BJ (cell line): Measurements from ENCODE around the gene SLC23A3. TPM values are rescaled to one million over a fixed set of nuclear protein-coding genes. Genes with fewer than 3 reads are reported as not detected.

Source experiments
- CTCF ChIA-PET: fragments of 350-600 bp; formaldehyde crosslinking; extraction: SDS; loops from one replicate; lab custom pipeline; 2021; ENCODE audit warnings: antibody characterized with exemption, inconsistent platforms; lab: Yijun Ruan, JAX
- POLR2A ChIA-PET: fragments of 300-600 bp; sonication (Branson Sonifier 250); formaldehyde crosslinking; extraction: SDS; loops from one replicate; lab custom pipeline; 2021; ENCODE audit warnings: antibody characterized with exemption; lab: Charles Lee
- DNase-seq: peaks from one replicate; pipeline ENCODE4 v3.0.0-alpha.2; 2011; ENCODE audit warnings: low read depth
- H3K27me3 ChIP-seq: 2 replicates; pipeline ENCODE4 v1.6.0; 2011; ENCODE audit warnings: low read length; ENCODE audit not compliant: control insufficient read depth, insufficient read depth
- H3K36me3 ChIP-seq: 2 replicates; pipeline ENCODE4 v1.5.1; 2011; ENCODE audit warnings: low read length; ENCODE audit not compliant: control insufficient read depth, insufficient read depth
- H3K4me3 ChIP-seq: 2 replicates; pipeline ENCODE4 v1.5.1; 2011; ENCODE audit warnings: low read depth, mild to moderate bottlenecking, control low read depth, low read length
- CTCF ChIP-seq: IDR thresholded peaks from 2 replicates; pipeline ENCODE4 v1.5.1; 2011; ENCODE audit warnings: low read depth, mild to moderate bottlenecking, control low read depth, inconsistent platforms, low read length, moderate library complexity; ENCODE audit not compliant: insufficient read depth
- polyA plus RNA-seq: library from polyadenylated mRNA; depleted of rRNA; stranded (reverse); fragments of >200 nt; gene quantifications from 2 replicates; pipeline ENCODE4 v1.2.3, GENCODE V29; 2011

The SLC23A3 gene
- polyA plus RNA-seq, 1 experiment = 1.3 TPM

DNA sequence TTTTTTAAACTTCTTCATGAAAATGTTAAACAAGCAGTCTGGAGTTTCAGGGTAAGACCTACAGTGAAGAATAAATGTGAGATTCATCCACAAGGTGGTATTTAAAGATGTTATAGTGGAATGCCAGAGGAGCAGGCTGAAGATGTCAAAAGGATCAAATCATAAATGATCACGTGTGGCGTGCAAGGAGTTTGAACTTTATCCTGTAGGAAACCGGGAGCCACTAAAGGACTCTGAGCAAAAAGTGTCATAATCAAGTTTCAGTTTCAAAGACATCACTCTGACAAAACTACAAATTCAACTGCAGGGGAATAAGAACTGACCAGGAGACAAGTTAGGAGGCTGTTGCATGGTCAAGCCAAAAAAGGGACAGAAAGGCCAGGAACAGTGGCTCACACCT is 29.1 kb downstream of the SLC23A3 start:
- H3K27me3 ChIP-seq = no peaks in the 10 kb centered on the region
- H3K4me3 ChIP-seq = no peak overlapping the region
- no peak for DNase-seq
- POLR2A ChIA-PET = no interaction called here
- no peak for TF ChIP-seq CTCF
- 0 out of 2 replicates have a peak, but pooled peaks cover 1% of the 10 kb centered on the region for H3K36me3 ChIP-seq
- CTCF ChIA-PET = interaction anchor here (1.4 to 1.6 kb wide), 2 partner anchors 15 to 19 kb away, joined by 5 to 6 read pairs; no protein-coding TSS in a partner anchor

DNA sequence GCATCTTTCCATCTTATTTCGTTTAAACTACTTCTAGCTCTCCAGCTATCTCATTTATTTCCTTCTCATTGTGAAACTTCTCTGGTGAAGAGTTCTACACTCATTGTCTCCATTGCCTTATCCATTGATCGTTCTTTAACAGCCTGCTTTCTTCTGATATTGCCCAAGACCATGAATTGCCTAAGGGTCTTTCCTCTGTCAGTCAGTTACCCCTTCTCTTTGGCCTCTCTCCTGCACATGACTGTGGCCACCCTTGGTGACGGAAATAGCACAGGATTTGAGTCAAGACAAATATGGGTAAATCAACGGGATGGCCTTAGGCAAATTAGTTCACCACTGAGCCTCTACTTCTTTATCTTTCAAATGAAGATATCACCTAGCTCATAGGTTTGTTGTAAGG is 35.9 kb downstream of the SLC23A3 start:
- ChIA-PET CTCF (interaction anchor here (0.9 to 2.4 kb wide), 6 partner anchors 14 to 104 kb away, joined by 3 to 8 read pairs (median 5); no protein-coding TSS in a partner anchor), POLR2A (no interaction called here)
- TF ChIP-seq CTCF = no peak
- Histone ChIP-seq H3K36me3 (no peaks in the 10 kb centered on the region), H3K4me3 (no peak overlapping the region), H3K27me3 (no peaks in the 10 kb centered on the region)
- no peak for DNase-seq

DNA sequence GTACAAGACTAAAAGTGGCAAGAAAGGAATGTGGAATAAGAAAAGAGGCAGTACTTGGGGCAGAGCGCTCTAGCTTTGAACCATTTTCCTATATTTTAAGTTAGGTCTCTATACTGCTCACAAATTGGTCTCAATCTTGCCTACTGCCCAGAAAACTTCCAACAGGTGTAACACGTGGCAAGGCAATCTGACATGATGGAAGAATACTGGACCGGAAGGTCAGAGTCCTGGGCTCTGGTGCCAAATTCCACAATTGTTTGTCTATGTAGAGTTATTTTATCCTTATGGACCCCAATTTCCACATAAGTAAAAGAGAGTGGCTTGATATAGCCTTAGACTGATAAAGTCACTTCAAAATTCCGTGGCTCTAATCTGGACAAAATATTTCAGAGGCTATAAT is 38.1 kb downstream of the SLC23A3 start:
- no peaks in the 10 kb centered on the region for H3K36me3 ChIP-seq
- no peaks in the 10 kb centered on the region for H3K27me3 ChIP-seq
- ChIA-PET POLR2A (no interaction called here), CTCF (interaction anchor here (0.8 to 2.6 kb wide), 6 partner anchors 7 to 101 kb away, joined by 3 to 12 read pairs (median 6); no protein-coding TSS in a partner anchor)
- no peak for TF ChIP-seq CTCF
- no peak overlapping the region for H3K4me3 ChIP-seq
- DNase-seq = no peak

- POLR2A ChIA-PET = no interaction called here
- no peaks in the 10 kb centered on the region for H3K36me3 ChIP-seq
- CTCF ChIA-PET = interaction anchor here (0.8 to 2.6 kb wide), 5 partner anchors 12 to 101 kb away, joined by 3 to 12 read pairs (median 5); no protein-coding TSS in a partner anchor
- H3K27me3 ChIP-seq = no peaks in the 10 kb centered on the region
- TF ChIP-seq CTCF = no peak
- H3K4me3 ChIP-seq = no peak overlapping the region
- DNase-seq = no peak
These were observed 38.5 kb downstream of the SLC23A3 start for GRCh38 chr2:219131327-219131726.

DNA sequence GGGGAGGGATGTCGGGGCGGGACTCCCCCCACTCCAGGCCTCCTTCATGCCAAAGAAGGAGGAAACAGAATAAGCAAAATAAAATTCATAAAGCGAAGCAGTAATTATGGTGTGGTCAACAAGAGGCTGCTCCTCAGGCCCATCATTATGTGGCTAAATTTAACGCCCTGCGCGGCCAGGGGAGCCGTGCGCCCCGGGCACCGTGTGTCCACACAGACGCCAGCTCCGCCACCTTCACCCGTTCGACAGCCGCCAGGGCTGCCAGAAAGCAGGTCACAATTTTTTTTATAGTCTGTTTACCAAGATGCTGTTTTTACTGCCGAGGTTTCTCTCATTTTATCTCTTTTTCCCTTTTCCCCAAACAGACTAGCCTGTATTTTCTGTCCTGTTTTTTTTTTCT is 40.2 kb downstream of the SLC23A3 start:
- CTCF ChIA-PET = interaction anchor here (0.9 to 1.1 kb wide), 4 partner anchors 10 to 148 kb away, joined by 3 read pairs; no protein-coding TSS in a partner anchor
- no peak for TF ChIP-seq CTCF
- POLR2A ChIA-PET = no interaction called here

More for the DNA sequence above, 40.2 kb downstream of the SLC23A3 start:
- DNase-seq = no peak
- Histone ChIP-seq H3K4me3 (no peak overlapping the region), H3K36me3 (no peaks in the 10 kb centered on the region), H3K27me3 (no peaks in the 10 kb centered on the region)
